T-cell (primary cell): ENCODE data around the gene CDCA4. TPM values are rescaled to one million over a fixed set of nuclear protein-coding genes. Genes with fewer than 3 reads are reported as not detected.
A peak's percentile ranks its signal among the peaks of the same experiment; 100 is the strongest.

Experiments
- ATAC-seq, 4 experiments: fragments of 200-7000 bp in 3 of 4; fragments of 150-1000 bp in 1 of 4; cut with Tn5 transposase; replicated peaks in 1 of 4; 1 replicate in 3 of 4; 2 replicates in 1 of 4; pipeline ENCODE4 v1.10.0; 2021; ENCODE audit warnings: moderate library complexity in 3 of 4, mild to moderate bottlenecking in 2 of 4, moderate number of reproducible peaks in 1 of 4
- CTCF ChIA-PET, 2 donors: fragments of 300-600 bp; sonication (Branson Sonifier 250); formaldehyde crosslinking; loops; one replicate each; lab custom pipeline; 2022; ENCODE audit warnings: antibody characterized with exemption in 2 of 2; lab: Charles Lee
- POLR2A ChIA-PET, 2 donors: fragments of 300-600 bp; sonication (Branson Sonifier 250); formaldehyde crosslinking; loops; one replicate each; lab custom pipeline; 2022; ENCODE audit warnings: antibody characterized with exemption in 2 of 2; lab: Charles Lee
- DNase-seq, 35 experiments: peaks; one replicate each; pipeline versions ENCODE4 v3.0.0 to v3.0.0-alpha.2; 2013 to 2023
- H3K27ac ChIP-seq: one replicate; pipeline ENCODE4 v1.5.1; 2013; ENCODE audit warnings: low read length
- H3K27me3 ChIP-seq, 2 experiments: replicated peaks in 1 of 2; 1 replicate in 1 of 2; 2 replicates in 1 of 2; pipeline versions ENCODE4 v1.6.1 to v1.7.0; 2013; ENCODE audit warnings: low read length in 1 of 2, mixed read lengths in 1 of 2; ENCODE audit not compliant: control insufficient read depth in 2 of 2, insufficient read depth in 2 of 2; ENCODE audit errors: extremely low read depth in 1 of 2
- H3K36me3 ChIP-seq, 2 donors: 1 replicate in 1 of 2; 2 replicates in 1 of 2; pipeline versions ENCODE4 v1.6.1 to v1.7.0; 2013; ENCODE audit warnings: low read length in 1 of 2; ENCODE audit not compliant: control insufficient read depth in 2 of 2, insufficient read depth in 1 of 2; ENCODE audit errors: extremely low read depth in 1 of 2
- H3K4me1 ChIP-seq, 2 experiments: 1 replicate in 1 of 2; 2 replicates in 1 of 2; pipeline versions ENCODE4 v1.6.1 to v1.7.0; 2013; ENCODE audit warnings: low read length in 2 of 2, mixed read lengths in 1 of 2; ENCODE audit not compliant: insufficient read depth in 2 of 2, control insufficient read depth in 1 of 2; ENCODE audit errors: extremely low read depth in 1 of 2
- H3K4me3 ChIP-seq, 2 donors: 1 replicate in 1 of 2; 2 replicates in 1 of 2; pipeline versions ENCODE4 v1.5.1 to v1.7.0; 2013; ENCODE audit warnings: mild to moderate bottlenecking in 2 of 2, low read length in 1 of 2, moderate library complexity in 1 of 2; ENCODE audit not compliant: control insufficient read depth in 1 of 2; ENCODE audit errors: extremely low read depth in 1 of 2
- H3K9me3 ChIP-seq: 2 replicates; pipeline ENCODE4 v1.7.0; 2013
- H3K27ac Mint-ChIP-seq, 2 donors: one replicate each; pipeline ENCODE4 v1.8.0; 2020 to 2021; ENCODE audit warnings: mild to moderate bottlenecking in 2 of 2, mixed read lengths in 2 of 2
- H3K27me3 Mint-ChIP-seq, 2 donors: one replicate each; pipeline ENCODE4 v1.8.0; 2021 to 2022; ENCODE audit warnings: mixed read lengths in 2 of 2
- H3K36me3 Mint-ChIP-seq: one replicate; pipeline ENCODE4 v1.8.0; 2021; ENCODE audit warnings: mixed read lengths
- H3K4me1 Mint-ChIP-seq, 3 donors: one replicate each; pipeline ENCODE4 v1.8.0; 2020 to 2022; ENCODE audit warnings: mixed read lengths in 3 of 3, mild to moderate bottlenecking in 1 of 3
- H3K4me3 Mint-ChIP-seq, 3 donors: one replicate each; pipeline ENCODE4 v1.8.0; 2020 to 2022; ENCODE audit warnings: mild to moderate bottlenecking in 3 of 3, mixed read lengths in 3 of 3, moderate library complexity in 3 of 3
- H3K9me3 Mint-ChIP-seq, 3 donors: one replicate each; pipeline ENCODE4 v1.8.0; 2020 to 2022; ENCODE audit warnings: mixed read lengths in 3 of 3
- WGBS: methylation state at CpG from one replicate; pipeline ENCODE4 v1.1.5; 2013; ENCODE audit warnings: missing lambda C conversion rate; ENCODE audit not compliant: insufficient coverage; 5-methylcytosine and 5-hydroxymethylcytosine counted together
- total RNA-seq, 35 experiments: library from RNA in 6 of 35; stranded (reverse) in 6 of 35; fragments of 120-200 nt in 1 of 35; gene quantifications; one replicate each; pipeline versions ENCODE4 v1.2.1 to v1.2.4 and lab custom pipeline; 2013 to 2026

Gene CDCA4
- total RNA-seq, 5 donors from 2014 or later (not counting 1 experiment from before 2014, with no cell fraction given): 13.0 to 20.1 (median 15.8) TPM

DNA sequence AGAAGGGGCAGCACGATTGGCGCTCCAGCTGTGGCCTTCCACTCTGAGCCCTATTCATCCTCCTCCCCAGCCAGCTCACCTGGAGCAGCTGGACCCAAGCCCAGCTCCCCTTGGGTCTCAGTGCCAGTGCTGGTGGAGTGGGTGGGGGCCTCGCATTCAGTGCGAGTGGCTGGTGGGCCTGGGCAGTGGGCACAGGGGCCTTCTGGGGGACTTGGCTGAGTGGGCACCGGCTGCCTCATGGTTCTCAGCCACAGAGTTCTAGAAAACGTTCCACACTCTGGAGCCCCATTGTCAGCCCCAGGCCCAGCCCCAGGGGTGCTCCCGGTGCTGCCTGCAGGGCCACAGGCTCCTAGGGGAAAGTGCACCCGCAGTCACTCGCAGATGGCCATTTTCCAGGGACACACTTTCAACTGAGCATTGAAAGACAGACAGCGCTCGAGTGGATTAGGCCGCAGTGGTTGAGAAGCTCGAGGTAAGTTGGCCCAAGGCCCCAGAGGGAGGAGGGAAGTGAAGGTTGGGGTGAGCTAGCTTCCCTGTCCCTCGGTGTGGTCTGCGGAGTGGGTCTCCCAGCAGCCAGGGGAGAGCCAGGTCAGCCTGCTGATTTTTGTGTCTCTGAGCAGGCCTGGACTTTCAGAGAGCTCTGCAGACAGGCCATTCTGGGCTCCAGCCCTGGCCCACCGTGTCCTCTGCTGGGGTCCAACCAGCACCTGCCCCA, 31.5 kb downstream of the CDCA4 start:
- Histone ChIP-seq H3K9me3 (no peaks in the 10 kb centered on the region), H3K36me3 (no peaks in the 10 kb centered on the region), H3K4me3 (no peak overlapping the region), H3K27ac (no peak overlapping the region), H3K27me3 (peaks cover 0 to 29% of the 10 kb centered on the region in 2 experiments), H3K4me1 (peaks cover 0 to 13% of the 10 kb centered on the region in 2 experiments)
- H3K27ac Mint-ChIP-seq: no peak overlapping the region
- ChIA-PET POLR2A (no interaction called here), CTCF (interaction anchor here in 1 of 2 donors (1.1 kb wide), 1 partner anchor 57 kb away, joined by 3 read pairs; no protein-coding TSS in a partner anchor)
- WGBS: 87% methylated on average over 14 of the region's 16 CpGs
- no peak for DNase-seq
- ATAC-seq: no peak
- H3K9me3 Mint-ChIP-seq: no peaks in the 10 kb centered on the region
- peaks cover 9% of the 10 kb centered on the region for H3K36me3 Mint-ChIP-seq
- peaks cover 4 to 8% (median 4%) of the 10 kb centered on the region in 3 donors for H3K4me1 Mint-ChIP-seq
- H3K27me3 Mint-ChIP-seq: peaks cover 3% of the 10 kb centered on the region in 2 donors
- H3K4me3 Mint-ChIP-seq: no peak overlapping the region

DNA sequence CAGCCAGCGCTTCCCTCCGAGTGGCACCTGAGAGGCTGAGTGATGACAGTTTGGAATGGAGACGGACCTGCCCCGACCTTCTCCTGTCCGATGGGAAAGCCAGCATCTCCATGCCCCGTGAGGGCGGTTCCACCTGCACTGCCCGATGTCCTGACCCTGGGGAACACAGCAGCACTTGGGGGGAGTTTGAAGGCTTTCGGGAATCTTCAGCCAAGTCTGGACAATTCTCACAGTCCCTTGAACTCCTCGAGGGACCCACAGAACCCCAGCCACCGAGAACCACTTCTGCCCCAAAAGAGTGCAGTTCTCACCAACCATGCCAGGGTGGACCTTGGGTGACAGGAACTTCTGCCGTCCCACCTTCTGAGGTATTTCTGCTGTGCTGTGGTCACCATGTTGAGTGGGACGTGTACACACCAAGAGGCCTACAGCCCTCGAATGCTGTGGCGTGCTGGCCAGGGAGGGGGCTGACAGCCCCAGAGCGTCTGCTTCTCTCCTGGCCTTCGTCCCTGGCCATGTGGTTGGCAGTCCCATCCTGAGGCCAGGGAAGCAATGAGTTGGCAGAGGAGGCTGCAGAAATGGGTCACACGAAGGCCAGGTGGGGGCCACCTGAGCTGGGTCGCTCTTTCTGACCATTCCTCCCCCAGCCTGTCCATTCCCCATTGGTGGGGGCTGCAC, 34.3 kb downstream of the CDCA4 start:
- Histone ChIP-seq H3K36me3 (no peaks in the 10 kb centered on the region), H3K27me3 (peaks cover 0 to 29% of the 10 kb centered on the region in 2 experiments), H3K4me1 (peaks cover 0 to 13% of the 10 kb centered on the region in 2 experiments), H3K27ac (no peak overlapping the region), H3K9me3 (no peaks in the 10 kb centered on the region), H3K4me3 (no peak overlapping the region)
- peak overlapping the region; percentile 43 to 75 (median 50) for H3K4me3 Mint-ChIP-seq
- peaks cover 3% of the 10 kb centered on the region in 2 donors for H3K27me3 Mint-ChIP-seq
- no peak for ATAC-seq
- ChIA-PET CTCF (no interaction called here), POLR2A (interaction anchor here in 1 of 2 donors (0.9 kb wide), 1 partner anchor 12 kb away, joined by 3 read pairs; no protein-coding TSS in a partner anchor)
- H3K27ac Mint-ChIP-seq: no peak overlapping the region
- WGBS: 86% methylated on average over 8 of the region's 19 CpGs
- H3K4me1 Mint-ChIP-seq: peaks cover 4 to 10% (median 6%) of the 10 kb centered on the region in 3 donors
- no peaks in the 10 kb centered on the region for H3K9me3 Mint-ChIP-seq
- no peaks in the 10 kb centered on the region for H3K36me3 Mint-ChIP-seq
- DNase-seq: no peak

DNA sequence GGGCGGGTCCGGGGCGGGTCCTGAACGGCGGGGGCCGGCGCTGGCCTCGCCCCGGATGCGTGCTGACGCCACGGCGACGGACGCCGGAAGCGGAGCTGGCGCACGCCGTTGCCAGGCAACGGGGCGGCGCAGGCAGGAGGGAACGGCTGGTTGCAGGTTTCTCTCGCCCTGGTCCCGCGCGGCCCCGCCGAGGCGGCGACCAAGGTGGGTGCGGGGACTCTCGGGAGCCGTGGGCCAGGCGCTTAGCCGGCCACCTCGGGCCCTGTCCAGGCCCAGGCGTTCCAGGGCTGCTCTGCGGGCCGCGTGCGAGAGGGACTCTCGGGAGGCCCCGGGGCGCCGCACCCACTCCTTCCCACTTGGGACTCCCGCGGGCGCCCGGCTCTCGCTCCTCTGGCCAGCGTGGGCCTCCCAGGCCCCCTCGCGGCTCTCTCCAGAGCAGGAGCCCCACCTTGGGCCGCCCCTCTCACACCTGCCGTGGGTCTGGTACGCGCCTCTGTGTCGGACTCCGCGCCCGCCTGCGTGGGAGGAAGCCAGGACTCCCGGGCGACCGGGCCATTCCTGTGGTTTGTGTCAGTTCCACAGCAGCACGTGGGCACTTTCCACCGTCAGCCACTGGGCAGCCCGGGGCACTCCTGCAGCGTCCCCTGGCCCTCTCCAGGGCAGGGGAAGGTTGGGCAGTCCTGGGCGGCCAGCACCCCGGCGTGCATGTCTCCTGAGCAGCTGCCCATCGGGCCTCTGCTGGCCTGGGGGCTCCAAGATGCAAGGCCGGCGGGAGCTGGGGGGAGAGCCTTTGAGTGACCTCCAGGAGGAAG, 35.0 kb downstream of the CDCA4 start, which contains the start of gene CLBA1:
Gene CLBA1, plus strand, starts transcription at position 114 of the 812 bp plus-strand sequence. Its CDS starts 644 bp downstream, at position 758.
- WGBS: 3% methylated on average over 76 of the region's 77 CpGs
- Histone ChIP-seq H3K27me3 (peaks cover 0 to 29% of the 10 kb centered on the region in 2 experiments), H3K9me3 (no peaks in the 10 kb centered on the region), H3K36me3 (no peaks in the 10 kb centered on the region), H3K27ac (no peak within 1 kb of the TSS), H3K4me3 (peak within 1 kb of the TSS; percentile 45 to 68), H3K4me1 (peaks cover 0 to 13% of the 10 kb centered on the region in 2 experiments)
- H3K27me3 Mint-ChIP-seq: peaks cover 3% of the 10 kb centered on the region in 2 donors
- H3K36me3 Mint-ChIP-seq: no peaks in the 10 kb centered on the region
- ChIA-PET CTCF (interaction anchor here (0.6 to 1.2 kb wide), 4 partner anchors 35 to 504 kb away, joined by 3 to 6 read pairs (median 6); partner anchors contain the start of genes CDCA4 (in 1 of the 2) and GPR132 (in 1 of the 2)), POLR2A (interaction anchor here (0.6 to 0.9 kb wide), 4 partner anchors 13 to 80 kb away, joined by 3 to 4 read pairs (median 4); no protein-coding TSS in a partner anchor)
- H3K4me3 Mint-ChIP-seq: peak within 1 kb of the TSS; percentile 71 to 76 (median 72)
- ATAC-seq: peak; percentile 94 to 98 (median 97)
- peaks cover 4 to 10% (median 6%) of the 10 kb centered on the region in 3 donors for H3K4me1 Mint-ChIP-seq
- no peaks in the 10 kb centered on the region for H3K9me3 Mint-ChIP-seq
- no peak within 1 kb of the TSS for H3K27ac Mint-ChIP-seq
- peak; percentile 73 to 96 (median 84) for DNase-seq

DNA sequence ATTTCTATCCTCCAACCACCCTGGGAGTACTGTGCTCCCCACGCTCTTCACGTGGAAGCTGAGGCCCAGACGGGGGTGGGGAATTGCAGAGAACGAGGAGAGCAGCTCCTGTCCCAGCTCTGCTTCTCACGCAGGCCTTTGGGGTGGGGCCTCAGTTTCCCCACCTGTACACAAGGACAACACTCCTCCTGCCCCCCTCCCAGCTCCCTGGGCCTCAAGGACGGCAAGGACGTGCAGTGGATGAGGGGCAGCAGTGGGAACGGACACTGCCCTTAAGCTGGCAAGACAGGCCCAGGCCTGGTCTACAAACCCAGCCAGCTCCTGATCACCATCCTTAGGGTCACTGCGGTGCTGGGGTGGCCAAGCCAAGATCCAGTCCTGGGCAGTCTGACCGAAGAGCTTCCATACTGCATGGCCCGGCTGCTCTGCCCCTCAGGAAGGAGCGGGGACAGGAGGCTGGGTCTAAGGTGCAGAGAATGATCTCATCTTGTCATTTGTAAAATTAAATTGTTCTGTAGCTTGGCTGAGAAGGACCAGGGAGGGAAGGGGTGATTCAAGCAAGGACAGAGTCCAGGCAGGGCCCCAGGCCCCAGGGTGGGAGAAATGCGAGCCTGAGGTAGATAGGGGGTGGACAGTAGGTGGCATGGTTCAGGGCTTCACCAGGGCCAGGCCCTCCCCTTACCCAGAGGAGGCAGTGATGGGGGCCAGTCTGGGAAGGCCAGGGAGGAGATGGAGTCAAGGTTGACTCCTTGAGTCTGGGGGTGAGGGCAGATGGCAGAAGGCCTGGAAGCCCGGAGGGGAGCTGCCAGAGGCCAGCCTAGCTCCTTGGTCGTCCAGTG, 36.6 kb downstream of the CDCA4 start:
- peak overlapping the region; percentile 71 to 76 (median 72) for H3K4me3 Mint-ChIP-seq
- H3K4me1 Mint-ChIP-seq: peaks cover 4 to 10% (median 6%) of the 10 kb centered on the region in 3 donors
- no peaks in the 10 kb centered on the region for H3K36me3 ChIP-seq
- peaks cover 3% of the 10 kb centered on the region in 2 donors for H3K27me3 Mint-ChIP-seq
- no peaks in the 10 kb centered on the region for H3K9me3 ChIP-seq
- ATAC-seq (no peak), DNase-seq (no peak)
- ChIA-PET CTCF (interaction anchor here (0.5 to 0.9 kb wide), 3 partner anchors 8 to 1889 kb away, joined by 3 read pairs; no protein-coding TSS in a partner anchor), POLR2A (no interaction called here)
- H3K9me3 Mint-ChIP-seq: no peaks in the 10 kb centered on the region
- peaks cover 0 to 13% of the 10 kb centered on the region in 2 experiments for H3K4me1 ChIP-seq
- H3K36me3 Mint-ChIP-seq: no peaks in the 10 kb centered on the region
- peak overlapping the region in 1 of 2 donors; percentile 32 for H3K27ac Mint-ChIP-seq
- H3K27ac ChIP-seq: no peak overlapping the region
- 87% methylated on average over 14 of the region's 15 CpGs for WGBS
- peaks cover 0 to 30% of the 10 kb centered on the region in 2 experiments for H3K27me3 ChIP-seq
- H3K4me3 ChIP-seq: no peak overlapping the region

GRCh38 chr14:104983231-104983721, 37.6 kb downstream of the CDCA4 start:
- WGBS: 77% methylated on average over 11 of the region's 12 CpGs
- H3K9me3 Mint-ChIP-seq: no peaks in the 10 kb centered on the region
- ChIA-PET POLR2A (no interaction called here), CTCF (no interaction called here)
- no peak overlapping the region for H3K4me3 Mint-ChIP-seq
- peaks cover 4 to 15% (median 8%) of the 10 kb centered on the region in 3 donors for H3K4me1 Mint-ChIP-seq
- no peak overlapping the region for H3K27ac Mint-ChIP-seq
- Histone ChIP-seq H3K27ac (no peak overlapping the region), H3K36me3 (no peaks in the 10 kb centered on the region), H3K4me3 (no peak overlapping the region), H3K4me1 (peaks cover 0 to 16% of the 10 kb centered on the region in 2 experiments), H3K9me3 (no peaks in the 10 kb centered on the region), H3K27me3 (peaks cover 0 to 35% of the 10 kb centered on the region in 2 experiments)
- DNase-seq: no peak
- H3K36me3 Mint-ChIP-seq: no peaks in the 10 kb centered on the region
- no peak for ATAC-seq
- H3K27me3 Mint-ChIP-seq: peaks cover 6 to 8% of the 10 kb centered on the region in 2 donors
